GM23338 (cell line): ENCODE results near the gene CLDN16. TPM values are rescaled to one million over a fixed set of nuclear protein-coding genes. Genes with fewer than 3 reads are reported as not detected.

ENCODE experiments used
- ATAC-seq: fragments of 200-7000 bp; cut with Tn5 transposase; 3 replicates; pipeline ENCODE4 v1.9.1; 2020
- DNase-seq: peaks from one replicate; pipeline ENCODE4 v3.0.0-alpha.2; 2015; ENCODE audit warnings: low spot score
- H2AFZ ChIP-seq: fragments of 200-600 bp; sonication (generic); 2 replicates; pipeline ENCODE4 v1.8.0; 2016; ENCODE audit warnings: antibody characterized with exemption, mild to moderate bottlenecking, moderate library complexity
- H3F3A ChIP-seq: fragments of 200-600 bp; sonication (generic); replicated peaks from 2 replicates; pipeline ENCODE4 v1.8.0; 2017; ENCODE audit warnings: antibody characterized with exemption, mixed run types, low read depth
- H3K27ac ChIP-seq: fragments of 200-600 bp; sonication (generic); 2 replicates; pipeline ENCODE4 v1.6.1; 2016; ENCODE audit warnings: low read depth
- H3K27me3 ChIP-seq: fragments of 200-600 bp; sonication (generic); 2 replicates; pipeline ENCODE4 v1.8.0; 2016; ENCODE audit warnings: mild to moderate bottlenecking, mixed run types, moderate library complexity; ENCODE audit not compliant: insufficient read depth
- H3K36me3 ChIP-seq: fragments of 200-600 bp; sonication (generic); 2 replicates; pipeline ENCODE4 v1.8.0; 2016; ENCODE audit warnings: mild to moderate bottlenecking; ENCODE audit not compliant: insufficient read depth
- H3K4me1 ChIP-seq: fragments of 200-600 bp; sonication (generic); 2 replicates; pipeline ENCODE4 v1.8.0; 2016; ENCODE audit warnings: mild to moderate bottlenecking, moderate library complexity; ENCODE audit not compliant: insufficient read depth
- H3K4me2 ChIP-seq: fragments of 200-600 bp; sonication (generic); 2 replicates; pipeline ENCODE4 v1.7.1; 2017; ENCODE audit warnings: mixed run types
- H3K4me3 ChIP-seq: fragments of 200-600 bp; sonication (generic); 2 replicates; pipeline ENCODE4 v1.6.1; 2016; ENCODE audit warnings: mixed run types
- H3K79me2 ChIP-seq: fragments of 200-600 bp; sonication (generic); replicated peaks from 2 replicates; pipeline ENCODE4 v1.8.0; 2017; ENCODE audit warnings: mild to moderate bottlenecking; ENCODE audit not compliant: insufficient read depth
- H3K9me2 ChIP-seq: fragments of 200-600 bp; sonication (generic); 2 replicates; pipeline ENCODE4 v1.8.0; 2017; ENCODE audit not compliant: insufficient read depth
- H4K20me1 ChIP-seq: fragments of 200-600 bp; sonication (generic); replicated peaks from 2 replicates; pipeline ENCODE4 v1.8.0; 2017; ENCODE audit warnings: mild to moderate bottlenecking; ENCODE audit not compliant: insufficient read depth
- H3K27ac Mint-ChIP-seq: 2 replicates; pipeline ENCODE4 v1.8.0; 2020; ENCODE audit warnings: inconsistent platforms, mild to moderate bottlenecking, moderate library complexity, mixed read lengths
- H3K27me3 Mint-ChIP-seq: 3 replicates; pipeline ENCODE4 v1.8.0; 2022; ENCODE audit warnings: low read depth, mild to moderate bottlenecking, moderate library complexity, mixed read lengths, inconsistent platforms; ENCODE audit not compliant: insufficient read depth, poor library complexity
- H3K36me3 Mint-ChIP-seq: 3 replicates; pipeline ENCODE4 v1.8.0; 2021; ENCODE audit warnings: low read depth, mild to moderate bottlenecking, inconsistent platforms, moderate library complexity, mixed read lengths
- H3K4me1 Mint-ChIP-seq: 3 replicates; pipeline ENCODE4 v1.8.0; 2020; ENCODE audit warnings: mild to moderate bottlenecking, inconsistent platforms, mixed read lengths
- H3K4me3 Mint-ChIP-seq: 3 replicates; pipeline ENCODE4 v1.8.0; 2021; ENCODE audit warnings: moderate library complexity, mild to moderate bottlenecking, inconsistent platforms, mixed read lengths
- H3K9me3 Mint-ChIP-seq: 3 replicates; pipeline ENCODE4 v1.8.0; 2020; ENCODE audit warnings: moderate library complexity, mild to moderate bottlenecking, inconsistent platforms, mixed read lengths
- CREB1 ChIP-seq: fragments of 250-450 bp; sonication (Bioruptor Pico); IDR thresholded peaks from 2 replicates; pipeline ENCODE4 v1.5.0; 2020; ENCODE audit warnings: low read depth, mild to moderate bottlenecking, moderate library complexity
- ETS1 ChIP-seq: IDR thresholded peaks from 2 replicates; pipeline ENCODE4 v1.6.1; 2016; ENCODE audit warnings: antibody characterized with exemption
- EZH2 ChIP-seq: fragments of 200-600 bp; sonication (generic); IDR thresholded peaks from one replicate; pipeline ENCODE4 v1.8.0; 2017; ENCODE audit warnings: antibody characterized with exemption, mild to moderate bottlenecking, low read depth; ENCODE audit not compliant: unreplicated experiment
- EZH2phosphoT487 ChIP-seq: fragments of 200-600 bp; sonication (generic); IDR thresholded peaks from one replicate; pipeline ENCODE4 v1.8.1; 2018; ENCODE audit warnings: antibody characterized with exemption; ENCODE audit not compliant: unreplicated experiment
- JUNB ChIP-seq: IDR thresholded peaks from one replicate; pipeline ENCODE4 v1.6.1; 2016; ENCODE audit warnings: antibody characterized with exemption; ENCODE audit not compliant: unreplicated experiment
- NANOG ChIP-seq: IDR thresholded peaks from 2 replicates; pipeline ENCODE4 v1.6.1; 2016; ENCODE audit warnings: antibody characterized with exemption, borderline replicate concordance
- POLR2AphosphoS5 ChIP-seq: IDR thresholded peaks from 2 replicates; pipeline ENCODE4 v1.6.1; 2016; ENCODE audit warnings: antibody characterized with exemption, low read depth
- STAT1 ChIP-seq: IDR thresholded peaks from one replicate; pipeline ENCODE4 v1.6.1; 2016; ENCODE audit warnings: antibody characterized with exemption; ENCODE audit not compliant: unreplicated experiment
- ZNF114 ChIP-seq: fragments of 250-450 bp; sonication (Bioruptor Pico); IDR thresholded peaks from 2 replicates; pipeline ENCODE4 v1.5.0; 2020; ENCODE audit warnings: mild to moderate bottlenecking, moderate library complexity
- ZNF331 ChIP-seq: fragments of 250-450 bp; sonication (Bioruptor Pico); IDR thresholded peaks from 2 replicates; pipeline ENCODE4 v1.5.0; 2020; ENCODE audit warnings: low read depth, mild to moderate bottlenecking, moderate library complexity
- ZNF462 ChIP-seq: fragments of 250-450 bp; sonication (Bioruptor Pico); IDR thresholded peaks from 2 replicates; pipeline ENCODE4 v1.5.0; 2020; ENCODE audit warnings: mild to moderate bottlenecking, moderate library complexity
- polyA plus RNA-seq: library from polyadenylated mRNA; unstranded; fragments of >200 nt; fragmentation: Nextera tagmentation; extraction: Ambion mirVana; gene quantifications from 2 replicates; pipeline ENCODE4 v1.2.1, GENCODE V29; 2016
- total RNA-seq: library from RNA; depleted of rRNA; stranded (reverse); fragments of >200 nt; shearing (Covaris generic); gene quantifications from 2 replicates; pipeline ENCODE4 v1.2.3, GENCODE V29; 2014
- TF ChIP-seq, protein P1 (sequence below): IDR thresholded peaks from one replicate; pipeline ENCODE4 v1.6.1; 2018; ENCODE audit warnings: antibody characterized with exemption; ENCODE audit not compliant: unreplicated experiment
- TF ChIP-seq, protein P2 (sequence below), 2 experiments: fragments of 200-600 bp in 1 of 2; sonication (generic) in 1 of 2; conservative IDR thresholded peaks; 2 replicates each; pipeline versions ENCODE4 v1.5.1 to v1.6.1; 2016 to 2017; ENCODE audit warnings: antibody characterized with exemption in 2 of 2, low read depth in 2 of 2, mild to moderate bottlenecking in 2 of 2, moderate library complexity in 1 of 2

The CLDN16 gene
- total and polyA plus RNA-seq, 2 experiments from 2014 or later: 0.06 TPM; not detected in 1

- H3K36me3 ChIP-seq: 0 out of 2 replicates have a peak, but pooled peaks cover 7% of the 10 kb centered on the region
- no peak overlapping the region for H3K4me3 ChIP-seq
- no peaks in the 10 kb centered on the region for H3K36me3 Mint-ChIP-seq
- H3K79me2 ChIP-seq: no peaks in the 10 kb centered on the region
- H3K4me2 ChIP-seq: no peak overlapping the region
- no peaks in the 10 kb centered on the region for H3K27me3 ChIP-seq
- no peaks in the 10 kb centered on the region for H3F3A ChIP-seq
- no peaks in the 10 kb centered on the region for H3K4me1 Mint-ChIP-seq
- no peak overlapping the region for H2AFZ ChIP-seq
- no peaks in the 10 kb centered on the region for H4K20me1 ChIP-seq
- DNase-seq (no peak), ATAC-seq (no peak)
- H3K4me1 ChIP-seq: no peaks in the 10 kb centered on the region
- peaks cover 15% of the 10 kb centered on the region; the same call in 1 of the 2 replicates for H3K9me2 ChIP-seq
- H3K27ac Mint-ChIP-seq: no peak overlapping the region
- peaks cover 4% of the 10 kb centered on the region for H3K27me3 Mint-ChIP-seq
- H3K27ac ChIP-seq: no peak overlapping the region
- peaks cover 4% of the 10 kb centered on the region; the same call in 1 of the 3 replicates for H3K9me3 Mint-ChIP-seq
- H3K4me3 Mint-ChIP-seq: no peak overlapping the region
- TF ChIP-seq CREB1 (CRISPR knock-in tag): no peak
- no peak for TF ChIP-seq STAT1
- TF ChIP-seq POLR2AphosphoS5: no peak
- TF ChIP-seq EZH2phosphoT487: no peak
- TF ChIP-seq JUNB: no peak
- no peak for TF ChIP-seq EZH2
- TF ChIP-seq ETS1: no peak
- no peak for TF ChIP-seq NANOG
- no peak for TF ChIP-seq ZNF114 (CRISPR knock-in tag)
- no peak for TF ChIP-seq ZNF462 (CRISPR knock-in tag)
- TF ChIP-seq ZNF331 (CRISPR knock-in tag): no peak
- TF ChIP-seq, protein P1, sequence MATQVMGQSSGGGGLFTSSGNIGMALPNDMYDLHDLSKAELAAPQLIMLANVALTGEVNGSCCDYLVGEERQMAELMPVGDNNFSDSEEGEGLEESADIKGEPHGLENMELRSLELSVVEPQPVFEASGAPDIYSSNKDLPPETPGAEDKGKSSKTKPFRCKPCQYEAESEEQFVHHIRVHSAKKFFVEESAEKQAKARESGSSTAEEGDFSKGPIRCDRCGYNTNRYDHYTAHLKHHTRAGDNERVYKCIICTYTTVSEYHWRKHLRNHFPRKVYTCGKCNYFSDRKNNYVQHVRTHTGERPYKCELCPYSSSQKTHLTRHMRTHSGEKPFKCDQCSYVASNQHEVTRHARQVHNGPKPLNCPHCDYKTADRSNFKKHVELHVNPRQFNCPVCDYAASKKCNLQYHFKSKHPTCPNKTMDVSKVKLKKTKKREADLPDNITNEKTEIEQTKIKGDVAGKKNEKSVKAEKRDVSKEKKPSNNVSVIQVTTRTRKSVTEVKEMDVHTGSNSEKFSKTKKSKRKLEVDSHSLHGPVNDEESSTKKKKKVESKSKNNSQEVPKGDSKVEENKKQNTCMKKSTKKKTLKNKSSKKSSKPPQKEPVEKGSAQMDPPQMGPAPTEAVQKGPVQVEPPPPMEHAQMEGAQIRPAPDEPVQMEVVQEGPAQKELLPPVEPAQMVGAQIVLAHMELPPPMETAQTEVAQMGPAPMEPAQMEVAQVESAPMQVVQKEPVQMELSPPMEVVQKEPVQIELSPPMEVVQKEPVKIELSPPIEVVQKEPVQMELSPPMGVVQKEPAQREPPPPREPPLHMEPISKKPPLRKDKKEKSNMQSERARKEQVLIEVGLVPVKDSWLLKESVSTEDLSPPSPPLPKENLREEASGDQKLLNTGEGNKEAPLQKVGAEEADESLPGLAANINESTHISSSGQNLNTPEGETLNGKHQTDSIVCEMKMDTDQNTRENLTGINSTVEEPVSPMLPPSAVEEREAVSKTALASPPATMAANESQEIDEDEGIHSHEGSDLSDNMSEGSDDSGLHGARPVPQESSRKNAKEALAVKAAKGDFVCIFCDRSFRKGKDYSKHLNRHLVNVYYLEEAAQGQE: no peak
- TF ChIP-seq, protein P2, sequence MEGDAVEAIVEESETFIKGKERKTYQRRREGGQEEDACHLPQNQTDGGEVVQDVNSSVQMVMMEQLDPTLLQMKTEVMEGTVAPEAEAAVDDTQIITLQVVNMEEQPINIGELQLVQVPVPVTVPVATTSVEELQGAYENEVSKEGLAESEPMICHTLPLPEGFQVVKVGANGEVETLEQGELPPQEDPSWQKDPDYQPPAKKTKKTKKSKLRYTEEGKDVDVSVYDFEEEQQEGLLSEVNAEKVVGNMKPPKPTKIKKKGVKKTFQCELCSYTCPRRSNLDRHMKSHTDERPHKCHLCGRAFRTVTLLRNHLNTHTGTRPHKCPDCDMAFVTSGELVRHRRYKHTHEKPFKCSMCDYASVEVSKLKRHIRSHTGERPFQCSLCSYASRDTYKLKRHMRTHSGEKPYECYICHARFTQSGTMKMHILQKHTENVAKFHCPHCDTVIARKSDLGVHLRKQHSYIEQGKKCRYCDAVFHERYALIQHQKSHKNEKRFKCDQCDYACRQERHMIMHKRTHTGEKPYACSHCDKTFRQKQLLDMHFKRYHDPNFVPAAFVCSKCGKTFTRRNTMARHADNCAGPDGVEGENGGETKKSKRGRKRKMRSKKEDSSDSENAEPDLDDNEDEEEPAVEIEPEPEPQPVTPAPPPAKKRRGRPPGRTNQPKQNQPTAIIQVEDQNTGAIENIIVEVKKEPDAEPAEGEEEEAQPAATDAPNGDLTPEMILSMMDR (conservative IDR thresholded peaks at IDR 0.05; ENCODE audit: low read depth in 2 of 2): no peak
Measured at GRCh38 chr3:190436331-190436730, 48.4 kb downstream of the CLDN16 start.
